ENCODE measurements around the gene GRM7. TPM values are rescaled to one million over a fixed set of nuclear protein-coding genes. Genes with fewer than 3 reads are reported as not detected.

Gene GRM7
- total and polyA plus RNA-seq, 9 of the 15 experiments (the other 6 are each of a cell fraction or from before 2014, with no cell fraction given) = not detected

DNA sequence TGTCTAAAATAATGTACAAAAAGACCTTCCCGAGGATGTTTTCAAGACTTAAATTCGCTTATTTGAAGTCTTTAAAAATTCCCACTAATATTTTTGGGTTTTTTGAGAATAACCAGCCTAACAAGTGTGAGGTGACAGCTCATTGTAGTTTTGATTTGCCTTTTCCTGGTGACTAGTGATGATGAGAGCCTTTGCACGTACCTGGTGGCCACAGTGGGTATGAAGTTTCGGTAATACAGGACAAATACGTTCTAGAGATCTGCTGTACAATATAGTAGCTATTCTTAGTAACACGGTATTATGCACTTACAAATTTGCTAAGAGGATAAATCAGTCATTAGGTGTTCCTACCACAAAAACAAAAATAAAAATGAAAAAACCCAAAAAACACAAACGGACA lies 124.9 kb downstream of the GRM7 start (continued):
- no peak for TF ChIP-seq ZBTB34 (CRISPR knock-in tag; IDR thresholded peaks at IDR 0.05)
- TF ChIP-seq, protein P1, sequence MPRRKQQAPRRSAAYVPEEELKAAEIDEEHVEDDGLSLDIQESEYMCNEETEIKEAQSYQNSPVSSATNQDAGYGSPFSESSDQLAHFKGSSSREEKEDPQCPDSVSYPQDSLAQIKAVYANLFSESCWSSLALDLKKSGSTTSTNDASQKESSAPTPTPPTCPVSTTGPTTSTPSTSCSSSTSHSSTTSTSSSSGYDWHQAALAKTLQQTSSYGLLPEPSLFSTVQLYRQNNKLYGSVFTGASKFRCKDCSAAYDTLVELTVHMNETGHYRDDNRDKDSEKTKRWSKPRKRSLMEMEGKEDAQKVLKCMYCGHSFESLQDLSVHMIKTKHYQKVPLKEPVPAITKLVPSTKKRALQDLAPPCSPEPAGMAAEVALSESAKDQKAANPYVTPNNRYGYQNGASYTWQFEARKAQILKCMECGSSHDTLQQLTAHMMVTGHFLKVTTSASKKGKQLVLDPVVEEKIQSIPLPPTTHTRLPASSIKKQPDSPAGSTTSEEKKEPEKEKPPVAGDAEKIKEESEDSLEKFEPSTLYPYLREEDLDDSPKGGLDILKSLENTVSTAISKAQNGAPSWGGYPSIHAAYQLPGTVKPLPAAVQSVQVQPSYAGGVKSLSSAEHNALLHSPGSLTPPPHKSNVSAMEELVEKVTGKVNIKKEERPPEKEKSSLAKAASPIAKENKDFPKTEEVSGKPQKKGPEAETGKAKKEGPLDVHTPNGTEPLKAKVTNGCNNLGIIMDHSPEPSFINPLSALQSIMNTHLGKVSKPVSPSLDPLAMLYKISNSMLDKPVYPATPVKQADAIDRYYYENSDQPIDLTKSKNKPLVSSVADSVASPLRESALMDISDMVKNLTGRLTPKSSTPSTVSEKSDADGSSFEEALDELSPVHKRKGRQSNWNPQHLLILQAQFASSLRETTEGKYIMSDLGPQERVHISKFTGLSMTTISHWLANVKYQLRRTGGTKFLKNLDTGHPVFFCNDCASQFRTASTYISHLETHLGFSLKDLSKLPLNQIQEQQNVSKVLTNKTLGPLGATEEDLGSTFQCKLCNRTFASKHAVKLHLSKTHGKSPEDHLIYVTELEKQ (CRISPR knock-in tag; IDR thresholded peaks at IDR 0.05) = no peak
- TF ChIP-seq E2F8 (IDR thresholded peaks at IDR 0.05; ENCODE audit: low read depth, partially characterized antibody) = no peak
- no peak for TF ChIP-seq MCM2 (IDR thresholded peaks at IDR 0.05; ENCODE audit: low read depth)
- TF ChIP-seq, protein P2, sequence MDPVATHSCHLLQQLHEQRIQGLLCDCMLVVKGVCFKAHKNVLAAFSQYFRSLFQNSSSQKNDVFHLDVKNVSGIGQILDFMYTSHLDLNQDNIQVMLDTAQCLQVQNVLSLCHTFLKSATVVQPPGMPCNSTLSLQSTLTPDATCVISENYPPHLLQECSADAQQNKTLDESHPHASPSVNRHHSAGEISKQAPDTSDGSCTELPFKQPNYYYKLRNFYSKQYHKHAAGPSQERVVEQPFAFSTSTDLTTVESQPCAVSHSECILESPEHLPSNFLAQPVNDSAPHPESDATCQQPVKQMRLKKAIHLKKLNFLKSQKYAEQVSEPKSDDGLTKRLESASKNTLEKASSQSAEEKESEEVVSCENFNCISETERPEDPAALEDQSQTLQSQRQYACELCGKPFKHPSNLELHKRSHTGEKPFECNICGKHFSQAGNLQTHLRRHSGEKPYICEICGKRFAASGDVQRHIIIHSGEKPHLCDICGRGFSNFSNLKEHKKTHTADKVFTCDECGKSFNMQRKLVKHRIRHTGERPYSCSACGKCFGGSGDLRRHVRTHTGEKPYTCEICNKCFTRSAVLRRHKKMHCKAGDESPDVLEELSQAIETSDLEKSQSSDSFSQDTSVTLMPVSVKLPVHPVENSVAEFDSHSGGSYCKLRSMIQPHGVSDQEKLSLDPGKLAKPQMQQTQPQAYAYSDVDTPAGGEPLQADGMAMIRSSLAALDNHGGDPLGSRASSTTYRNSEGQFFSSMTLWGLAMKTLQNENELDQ (CRISPR knock-in tag; IDR thresholded peaks at IDR 0.05; ENCODE audit: borderline replicate concordance) = no peak
- TF ChIP-seq U2AF2 (optimal IDR thresholded peaks at IDR 0.05; ENCODE audit: low read depth, low read length) = no peak
- no peak for TF ChIP-seq ZNF12 (CRISPR knock-in tag; IDR thresholded peaks at IDR 0.05)
- no peak for TF ChIP-seq AFF4 (CRISPR knock-in tag; IDR thresholded peaks at IDR 0.05)

Data from K562 (cell line).